Common myeloid progenitor, CD34-positive (primary cell): Measurements from ENCODE around the gene NRAS.

Source experiments
- CTCF ChIA-PET: fragments of 350-600 bp; sonication (Branson Sonifier 250); formaldehyde crosslinking; loops from one replicate; lab custom pipeline; 2021; ENCODE audit warnings: antibody characterized with exemption; lab: Charles Lee
- POLR2A ChIA-PET: fragments of 350-600 bp; sonication (Branson Sonifier 250); formaldehyde crosslinking; loops from one replicate; lab custom pipeline; 2021; ENCODE audit warnings: antibody characterized with exemption; lab: Charles Lee
- DNase-seq, 3 donors: peaks; one replicate each; pipeline versions ENCODE4 v3.0.0 to v3.0.0-alpha.2; 2013
- H3K27ac ChIP-seq, 2 experiments: 1 replicate in 1 of 2; 2 replicates in 1 of 2; pipeline ENCODE4 v1.7.0; 2013; ENCODE audit warnings: inconsistent platforms in 2 of 2, low read length in 2 of 2, mild to moderate bottlenecking in 2 of 2, low read depth in 1 of 2, moderate library complexity in 1 of 2; ENCODE audit not compliant: severe bottlenecking in 2 of 2, insufficient read depth in 1 of 2, poor library complexity in 1 of 2
- H3K27me3 ChIP-seq, 5 experiments: replicated peaks in 2 of 5; 1 replicate in 3 of 5; 2 replicates in 2 of 5; pipeline versions ENCODE4 v1.6.1 to v1.7.0; 2013; ENCODE audit warnings: low read length in 4 of 5, mild to moderate bottlenecking in 2 of 5, moderate library complexity in 2 of 5, inconsistent platforms in 1 of 5; ENCODE audit not compliant: insufficient read depth in 5 of 5, control insufficient read depth in 4 of 5
- H3K36me3 ChIP-seq, 4 experiments: 1 replicate in 2 of 4; 2 replicates in 2 of 4; pipeline versions ENCODE4 v1.6.1 to v1.7.0; 2013; ENCODE audit warnings: low read length in 3 of 4, control low read depth in 1 of 4, mild to moderate bottlenecking in 1 of 4; ENCODE audit not compliant: control insufficient read depth in 4 of 4, insufficient read depth in 4 of 4
- H3K4me1 ChIP-seq, 4 experiments: 1 replicate in 3 of 4; 2 replicates in 1 of 4; pipeline versions ENCODE4 v1.6.1 to v1.7.1; 2013; ENCODE audit warnings: low read length in 3 of 4, mild to moderate bottlenecking in 3 of 4, control low read depth in 1 of 4, inconsistent platforms in 1 of 4, moderate library complexity in 1 of 4; ENCODE audit not compliant: control insufficient read depth in 4 of 4, insufficient read depth in 4 of 4; ENCODE audit errors: control extremely low read depth in 1 of 4
- H3K4me3 ChIP-seq, 7 experiments: 1 replicate in 4 of 7; 2 replicates in 3 of 7; pipeline versions ENCODE4 v1.5.1 to v1.7.0; 2013; ENCODE audit warnings: mild to moderate bottlenecking in 7 of 7, low read length in 6 of 7, moderate library complexity in 6 of 7, inconsistent platforms in 2 of 7, low read depth in 2 of 7, control low read depth in 1 of 7; ENCODE audit not compliant: insufficient read depth in 4 of 7, control insufficient read depth in 1 of 7; ENCODE audit errors: extremely low read depth in 1 of 7
- H3K9me3 ChIP-seq, 5 experiments: 1 replicate in 4 of 5; 2 replicates in 1 of 5; pipeline versions ENCODE4 v1.6.1 to v1.7.1; 2013; ENCODE audit warnings: low read length in 4 of 5, mild to moderate bottlenecking in 2 of 5, inconsistent platforms in 1 of 5, low read depth in 1 of 5, moderate library complexity in 1 of 5; ENCODE audit not compliant: control insufficient read depth in 4 of 5, insufficient read depth in 2 of 5; ENCODE audit errors: control extremely low read depth in 1 of 5
- WGBS: methylation state at CpG from one replicate; pipeline ENCODE4 v1.1.5; 2013; ENCODE audit not compliant: insufficient coverage; 5-methylcytosine and 5-hydroxymethylcytosine counted together

Gene NRAS

DNA sequence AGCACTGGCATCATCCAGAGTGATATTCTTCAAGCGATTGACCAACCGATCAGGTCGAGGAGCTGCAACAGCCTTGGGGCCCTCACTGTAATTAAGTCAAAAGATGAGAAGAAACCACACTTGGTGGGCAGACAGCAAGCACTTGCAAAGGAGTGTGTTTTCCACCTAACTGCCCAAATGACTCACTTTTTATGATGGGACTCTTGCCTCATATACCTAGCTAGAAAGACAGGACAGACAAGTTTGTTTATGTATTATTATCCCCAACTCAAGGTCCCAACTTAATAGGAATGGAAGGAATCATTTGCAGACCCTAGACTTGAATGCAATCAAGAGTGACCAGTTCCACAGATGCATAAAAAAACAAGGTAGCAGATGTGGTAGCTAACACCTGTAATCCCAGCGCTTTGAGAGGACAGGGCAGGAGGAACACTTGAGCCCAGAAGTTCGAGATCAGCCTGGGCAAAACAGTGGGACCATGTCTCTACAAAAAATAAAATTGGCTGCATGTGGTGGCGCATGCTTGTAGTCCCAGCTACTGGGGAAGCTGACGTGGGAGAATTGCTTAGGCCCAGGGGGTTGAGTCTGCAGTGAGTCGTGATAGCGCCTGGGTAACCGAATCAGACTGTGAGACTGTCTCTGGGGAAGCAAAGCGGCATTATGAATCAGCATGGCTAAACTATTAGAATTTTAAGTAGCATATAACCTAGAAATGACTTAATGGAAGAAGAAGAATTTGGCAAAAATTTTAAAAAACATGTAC lies 2.3 kb upstream of the NRAS start:
- POLR2A ChIA-PET: no interaction called here
- DNase-seq: no peak
- H3K36me3 ChIP-seq: peaks cover 20 to 62% (median 53%) of the 10 kb centered on the region in 4 experiments
- CTCF ChIA-PET: interaction anchor here (0.6 to 2.0 kb wide), 3 partner anchors 34 to 368 kb away, joined by 3 to 5 read pairs (median 3); no protein-coding TSS in a partner anchor
- no peaks in the 10 kb centered on the region for H3K27me3 ChIP-seq
- WGBS: 99% methylated on average over 7 of the region's 11 CpGs
- no peaks in the 10 kb centered on the region for H3K9me3 ChIP-seq
- no peak overlapping the region for H3K27ac ChIP-seq
- peaks cover 6 to 14% (median 8%) of the 10 kb centered on the region in 4 experiments for H3K4me1 ChIP-seq
- no peak overlapping the region for H3K4me3 ChIP-seq

DNA sequence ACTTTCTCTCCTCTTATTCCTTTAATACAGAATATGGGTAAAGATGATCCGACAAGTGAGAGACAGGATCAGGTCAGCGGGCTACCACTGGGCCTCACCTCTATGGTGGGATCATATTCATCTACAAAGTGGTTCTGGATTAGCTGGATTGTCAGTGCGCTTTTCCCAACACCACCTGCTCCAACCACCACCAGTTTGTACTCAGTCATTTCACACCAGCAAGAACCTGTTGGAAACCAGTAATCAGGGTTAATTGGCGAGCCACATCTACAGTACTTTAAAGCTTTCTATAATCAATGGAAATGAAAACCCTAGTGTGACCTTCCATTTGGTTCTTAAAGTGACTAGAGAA lies 643 bp downstream of the NRAS start:
- ChIA-PET CTCF (interaction anchor here (1.1 to 2.5 kb wide), 6 partner anchors 9 to 45 kb away, joined by 3 to 6 read pairs (median 4); no protein-coding TSS in a partner anchor), POLR2A (interaction anchor here (1.2 kb wide), 1 partner anchor 12 kb away, joined by 3 read pairs; no protein-coding TSS in a partner anchor)
- no peak for DNase-seq
- no peaks in the 10 kb centered on the region for H3K9me3 ChIP-seq
- H3K4me3 ChIP-seq: peak overlapping the region; percentile 75 to 96 (median 93)
- H3K27me3 ChIP-seq: no peaks in the 10 kb centered on the region
- H3K27ac ChIP-seq: peak overlapping the region; percentile 99 to 100
- H3K4me1 ChIP-seq: peaks cover 6 to 14% (median 8%) of the 10 kb centered on the region in 4 experiments
- WGBS: 54% methylated on average over 4 of the region's 4 CpGs
- peaks cover 21 to 57% (median 45%) of the 10 kb centered on the region in 4 experiments for H3K36me3 ChIP-seq

DNA sequence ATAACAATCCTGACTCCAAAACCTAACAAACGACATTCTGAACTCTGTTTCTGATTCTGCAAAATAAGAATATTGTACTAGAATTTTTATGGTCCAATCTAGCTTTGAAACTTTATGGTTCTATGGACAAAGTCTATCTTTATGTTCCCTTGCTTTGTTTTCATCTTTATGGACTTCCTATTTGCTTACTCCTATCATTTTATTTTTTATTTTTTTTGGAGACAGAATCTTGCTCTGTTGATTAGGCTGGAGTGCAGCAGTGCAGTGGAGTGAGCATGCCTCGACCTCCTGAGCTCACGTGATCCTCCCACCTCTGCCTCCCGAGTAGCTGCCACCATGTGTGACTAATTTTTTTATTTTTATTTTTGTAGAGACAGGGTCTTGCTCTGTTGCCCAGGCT lies 3.6 kb downstream of the NRAS start:
- CTCF ChIA-PET: interaction anchor here (1.7 to 2.1 kb wide), 2 partner anchors 9 to 41 kb away, joined by 7 to 8 read pairs; no protein-coding TSS in a partner anchor
- peaks cover 21 to 47% (median 34%) of the 10 kb centered on the region in 4 experiments for H3K36me3 ChIP-seq
- peaks cover 6 to 14% (median 8%) of the 10 kb centered on the region in 4 experiments for H3K4me1 ChIP-seq
- no peaks in the 10 kb centered on the region for H3K9me3 ChIP-seq
- H3K4me3 ChIP-seq: no peak overlapping the region
- DNase-seq: no peak
- H3K27me3 ChIP-seq: no peaks in the 10 kb centered on the region
- WGBS: 96% methylated on average over 3 of the region's 4 CpGs
- no peak overlapping the region for H3K27ac ChIP-seq
- POLR2A ChIA-PET: interaction anchor here (0.7 kb wide), 1 partner anchor 32 kb away, joined by 3 read pairs; no protein-coding TSS in a partner anchor

DNA sequence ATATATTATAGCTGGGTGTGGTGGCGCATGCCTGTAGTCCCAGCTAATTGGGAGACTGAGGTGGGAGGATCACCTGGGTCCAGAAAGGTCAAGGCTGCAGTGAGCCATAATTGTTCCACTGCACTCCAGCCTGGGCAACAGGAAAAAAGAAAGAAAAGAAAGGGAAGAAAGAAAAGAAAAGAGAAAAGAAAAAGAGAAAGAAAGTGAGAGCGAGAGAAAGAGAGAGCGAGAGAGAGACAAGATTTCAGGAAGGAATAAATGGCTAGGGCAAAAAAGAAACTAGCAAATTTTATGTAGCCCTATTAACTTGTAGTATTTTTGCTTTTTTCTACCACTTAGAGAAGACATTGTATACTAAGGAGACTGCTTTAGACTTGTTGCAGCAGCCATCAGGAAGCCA lies 6.2 kb downstream of the NRAS start:
- DNase-seq: no peak
- Histone ChIP-seq H3K9me3 (no peaks in the 10 kb centered on the region), H3K27ac (no peak overlapping the region), H3K4me3 (no peak overlapping the region), H3K36me3 (peaks cover 29 to 64% (median 46%) of the 10 kb centered on the region in 4 experiments), H3K4me1 (peaks cover 1 to 3% (median 2%) of the 10 kb centered on the region in 4 experiments), H3K27me3 (no peaks in the 10 kb centered on the region)
- ChIA-PET CTCF (no interaction called here), POLR2A (no interaction called here)
- WGBS: 100% methylated on average over 3 of the region's 3 CpGs

DNA sequence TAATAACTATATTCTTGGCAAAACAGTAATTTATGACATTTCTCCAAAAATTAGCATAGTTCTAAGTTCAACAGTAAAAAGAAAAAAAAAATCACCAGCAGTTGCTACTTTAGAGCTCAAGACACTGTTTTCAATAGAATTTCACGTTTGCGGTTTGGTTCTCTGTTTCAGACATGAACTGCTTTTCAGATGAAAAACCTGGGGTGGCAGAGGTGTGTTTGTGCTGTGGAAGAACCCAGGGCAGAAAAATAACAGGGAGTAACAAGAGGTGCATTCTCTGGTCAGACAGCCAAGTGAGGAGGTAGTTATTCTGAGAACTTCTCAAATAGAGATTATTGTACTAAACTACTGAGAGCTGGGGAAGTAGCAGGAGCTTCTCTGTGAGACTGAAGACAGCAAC lies 9.0 kb downstream of the NRAS start:
- Histone ChIP-seq H3K27me3 (no peaks in the 10 kb centered on the region), H3K9me3 (no peaks in the 10 kb centered on the region), H3K4me3 (no peak overlapping the region), H3K4me1 (no peaks in the 10 kb centered on the region), H3K36me3 (peaks cover 26 to 52% (median 41%) of the 10 kb centered on the region in 4 experiments), H3K27ac (no peak overlapping the region)
- WGBS: 100% methylated on average over 2 of the region's 2 CpGs
- ChIA-PET CTCF (no interaction called here), POLR2A (no interaction called here)
- no peak for DNase-seq

DNA sequence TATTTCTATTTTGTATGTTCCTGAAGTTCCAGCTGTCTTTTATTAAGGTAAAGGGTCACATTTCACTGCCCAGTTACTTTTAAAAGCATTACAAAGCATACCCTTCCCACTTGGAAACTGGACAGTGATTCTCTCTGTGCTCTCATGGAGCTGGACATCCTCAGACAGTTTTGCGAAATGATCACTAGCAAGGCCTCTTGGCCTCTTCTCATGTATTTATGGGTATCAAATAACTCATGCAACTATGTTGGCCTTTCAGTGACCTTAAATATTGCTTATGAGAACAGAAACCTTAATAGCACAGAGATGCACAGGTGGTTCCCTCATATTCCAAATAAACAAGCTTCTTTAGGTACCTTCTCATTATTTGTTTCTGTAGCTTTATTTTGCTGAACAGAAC lies 13.3 kb downstream of the NRAS start:
- ChIA-PET CTCF (interaction anchor here (0.7 to 1.9 kb wide), 2 partner anchors 8 to 10 kb away, joined by 3 to 7 read pairs; partner anchors contain the start of gene AMPD1), POLR2A (no interaction called here)
- no peak for DNase-seq
- Histone ChIP-seq H3K4me1 (peaks cover 0 to 2% (median 0%) of the 10 kb centered on the region in 4 experiments), H3K27ac (no peak overlapping the region), H3K27me3 (no peaks in the 10 kb centered on the region), H3K9me3 (no peaks in the 10 kb centered on the region), H3K36me3 (peaks cover 9 to 25% (median 16%) of the 10 kb centered on the region in 4 experiments), H3K4me3 (no peak overlapping the region)
- WGBS: no CpG with 5 or more reads among the region's 1 CpG

DNA sequence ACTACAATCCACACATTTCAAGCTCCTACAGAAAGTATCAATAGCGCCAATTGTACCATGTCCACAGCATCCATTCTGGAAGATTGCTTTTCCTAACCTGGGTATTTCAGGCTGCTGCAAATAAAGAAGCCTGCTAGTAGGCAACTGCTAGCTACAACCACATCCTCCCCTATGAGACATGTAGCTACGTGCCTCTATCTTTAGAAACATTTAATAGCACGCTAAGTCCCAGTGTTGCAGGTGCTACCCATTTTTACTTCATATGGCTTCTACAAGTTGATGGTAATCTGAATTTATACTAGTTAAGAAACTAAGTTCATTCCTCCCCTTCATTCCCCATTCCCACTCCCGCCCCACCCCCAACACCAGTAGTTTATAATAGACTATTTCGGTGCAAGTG lies 13.8 kb downstream of the NRAS start:
- POLR2A ChIA-PET: no interaction called here
- peaks cover 7 to 20% (median 12%) of the 10 kb centered on the region in 4 experiments for H3K36me3 ChIP-seq
- DNase-seq: no peak
- CTCF ChIA-PET: interaction anchor here (0.7 to 1.9 kb wide), 2 partner anchors 8 to 10 kb away, joined by 3 to 7 read pairs; partner anchors contain the start of gene AMPD1
- WGBS: 100% methylated on average over 1 of the region's 5 CpGs
- peaks cover 0 to 2% (median 0%) of the 10 kb centered on the region in 4 experiments for H3K4me1 ChIP-seq
- H3K27me3 ChIP-seq: no peaks in the 10 kb centered on the region
- no peak overlapping the region for H3K27ac ChIP-seq
- no peak overlapping the region for H3K4me3 ChIP-seq
- H3K9me3 ChIP-seq: no peaks in the 10 kb centered on the region
